Transverse colon (tissue), 4 donors: ENCODE data around the gene MRAP2. TPM values are rescaled to one million over a fixed set of nuclear protein-coding genes. Genes with fewer than 3 reads are reported as not detected.
A peak's percentile ranks its signal among the peaks of the same experiment; 100 is the strongest.

Experiments used
- DNase-seq: peaks from one replicate; pipeline ENCODE4 v3.0.0-alpha.2; 2019
- H3K27ac ChIP-seq, 4 donors: fragments of 200-600 bp; sonication (generic); 2 replicates each; pipeline ENCODE4 v1.5.1; 2016 to 2018; ENCODE audit warnings: inconsistent platforms in 4 of 4
- H3K27me3 ChIP-seq: fragments of 200-600 bp; sonication (generic); 2 replicates; pipeline ENCODE4 v1.5.1; 2017; ENCODE audit warnings: inconsistent platforms
- H3K36me3 ChIP-seq, 4 donors: fragments of 200-600 bp; sonication (generic); 2 replicates each; pipeline ENCODE4 v1.5.1; 2017 to 2019; ENCODE audit warnings: inconsistent platforms in 4 of 4
- H3K4me1 ChIP-seq, 4 donors: fragments of 200-600 bp; sonication (generic); 2 replicates each; pipeline ENCODE4 v1.5.1; 2017 to 2020; ENCODE audit warnings: inconsistent platforms in 4 of 4
- H3K4me3 ChIP-seq, 4 donors: fragments of 200-600 bp; sonication (generic); 1 replicate in 1 of 4; 2 replicates in 3 of 4; pipeline versions ENCODE4 v1.5.1 to v1.6.1; 2017 to 2019; ENCODE audit warnings: inconsistent platforms in 4 of 4
- H3K9me3 ChIP-seq, 2 donors: fragments of 200-600 bp; sonication (generic); 2 replicates each; pipeline ENCODE4 v1.5.1; 2017 to 2019; ENCODE audit warnings: inconsistent platforms in 2 of 2
- CTCF ChIP-seq, 5 experiments: fragments of 200-600 bp in 3 of 5; fragments of 450-650 bp in 2 of 5; sonication (generic) in 3 of 5; IDR thresholded peaks; 1 replicate in 2 of 5; 2 replicates in 3 of 5; pipeline ENCODE4 v1.5.1; 2016 to 2017; ENCODE audit warnings: antibody characterized with exemption in 5 of 5, inconsistent platforms in 3 of 5, mild to moderate bottlenecking in 2 of 5, moderate library complexity in 1 of 5
- EP300 ChIP-seq: sonication (generic); formaldehyde crosslinking; IDR thresholded peaks from one replicate; pipeline ENCODE4 v1.6.1; 2017; ENCODE audit warnings: antibody characterized with exemption, low read depth
- POLR2A ChIP-seq: fragments of 450-650 bp; IDR thresholded peaks from one replicate; pipeline ENCODE4 v1.6.1; 2016; ENCODE audit warnings: antibody characterized with exemption, mild to moderate bottlenecking, moderate library complexity
- POLR2AphosphoS5 ChIP-seq, 3 donors: sonication (generic); formaldehyde crosslinking; IDR thresholded peaks; one replicate each; pipeline ENCODE4 v1.6.1; 2016; ENCODE audit warnings: antibody characterized with exemption in 3 of 3
- WGBS, 2 donors: methylation state at CpG; one replicate each; pipeline ENCODE4 v1.1.5; 2018; ENCODE audit warnings: low coverage in 1 of 2; 5-methylcytosine and 5-hydroxymethylcytosine counted together
- in situ Hi-C, 4 donors: fragments of 200-750 bp; cut with MboI; loops; one replicate each; pipeline versions ENCODE4 v1.15.0 to v1.15.1; 2017; ENCODE audit warnings: low sequenced_read_pairs in 3 of 4, low pct_ligation_motif_present in 1 of 4, low pct_unique_long_range_greater_than_20kb in 1 of 4
- intact Hi-C: fragments of 100-400 bp; cut with DNase I; formaldehyde crosslinking; loops from one replicate; pipeline ENCODE4 v1.15.1; 2023; ENCODE audit warnings: low total_unique reads
- total RNA-seq, 4 donors: library from RNA; depleted of rRNA; stranded (reverse); fragments of >200 nt; gene quantifications; one replicate each; pipeline ENCODE4 v1.1.0, GENCODE V29; 2016

The MRAP2 gene
- total RNA-seq, result 1 to 10 TPM in 3 of 4 donors, under 1 TPM in 1; 0.80 to 5.1 (median 2.9) TPM

GRCh38 chr6:84033523-84034451 is at the start of gene MRAP2:
TSS of gene MRAP2 (plus strand) at chr6:84033772. CDS start at chr6:84055319, 21,547 bp downstream.
- Histone ChIP-seq H3K4me3 (peak within 1 kb of the TSS; percentile 34 to 64 (median 48)), H3K27ac (peak within 1 kb of the TSS; percentile 50 to 65 (median 60)), H3K36me3 (no peaks in the 10 kb centered on the region), H3K4me1 (peaks cover 0 to 13% (median 4%) of the 10 kb centered on the region in 4 donors), H3K9me3 (no peaks in the 10 kb centered on the region), H3K27me3 (peaks cover 25% of the 10 kb centered on the region)
- 3% methylated on average over 62 of the region's 78 CpGs; no CpG with 5 or more reads in 1 of the 2 donors for WGBS, 2 donors
- DNase-seq, result peak; percentile 50
- intact Hi-C loops, result no loop called here
- in situ Hi-C loops, result no loop called here
- no peak for TF ChIP-seq EP300
- no peak for TF ChIP-seq POLR2AphosphoS5 (IDR thresholded peaks at IDR 0.05)
- no peak for TF ChIP-seq CTCF (IDR thresholded peaks at IDR 0.05)
- TF ChIP-seq POLR2A, result no peak

- no peaks in the 10 kb centered on the region for H3K4me1 ChIP-seq
- no peak overlapping the region for H3K4me3 ChIP-seq
- no peak for TF ChIP-seq CTCF (IDR thresholded peaks at IDR 0.05)
- no peak for TF ChIP-seq POLR2A
- no peak for TF ChIP-seq POLR2AphosphoS5 (IDR thresholded peaks at IDR 0.05)
- no peak for TF ChIP-seq EP300
Observed at GRCh38 chr6:83984411-83984810, 49.2 kb upstream of the MRAP2 start.

GRCh38 chr6:83985308-83985713 is 48.3 kb upstream of the MRAP2 start:
- intact Hi-C loops (no loop called here), in situ Hi-C loops (no loop called here)
- no peak overlapping the region for H3K27ac ChIP-seq
- no peak for DNase-seq
- H3K9me3 ChIP-seq, result no peaks in the 10 kb centered on the region
- no peaks in the 10 kb centered on the region for H3K4me1 ChIP-seq
- WGBS, 2 donors, result 79 to 91% methylated on average over 1 of the region's 1 CpG
- H3K4me3 ChIP-seq, result no peak overlapping the region
- no peaks in the 10 kb centered on the region for H3K36me3 ChIP-seq
- no peak for TF ChIP-seq POLR2A
- TF ChIP-seq EP300, result no peak
- H3K27me3 ChIP-seq, result no peaks in the 10 kb centered on the region

More at GRCh38 chr6:83984411-83984810, 49.2 kb upstream of the MRAP2 start:
- Histone ChIP-seq H3K36me3 (no peaks in the 10 kb centered on the region), H3K27ac (no peak overlapping the region), H3K27me3 (no peaks in the 10 kb centered on the region), H3K9me3 (no peaks in the 10 kb centered on the region)
- intact Hi-C loops, result no loop called here
- WGBS, 2 donors, result 98 to 100% methylated on average over 1 of the region's 1 CpG
- in situ Hi-C loops, result no loop called here
- DNase-seq, result no peak

GRCh38 chr6:83985715-83986114 is 47.9 kb upstream of the MRAP2 start:
- TF ChIP-seq CTCF (IDR thresholded peaks at IDR 0.05) (no peak), POLR2A (no peak)
- H3K4me1 ChIP-seq, result no peaks in the 10 kb centered on the region
- H3K36me3 ChIP-seq, result no peaks in the 10 kb centered on the region
- no peak overlapping the region for H3K27ac ChIP-seq
- no peaks in the 10 kb centered on the region for H3K9me3 ChIP-seq
- no peaks in the 10 kb centered on the region for H3K27me3 ChIP-seq
- intact Hi-C loops (no loop called here), in situ Hi-C loops (no loop called here)
- DNase-seq, result no peak
- no peak overlapping the region for H3K4me3 ChIP-seq
